PC-3 (cell line): Measurements from ENCODE around the gene GINS1.

ENCODE experiments used
- EZH2phosphoT487 ChIP-seq: fragments of 300-600 bp; sonication (generic); IDR thresholded peaks from 2 replicates; pipeline ENCODE4 v1.6.1; 2018; ENCODE audit warnings: mild to moderate bottlenecking, antibody characterized with exemption, low read length, borderline replicate concordance
- TF ChIP-seq, protein P1 (sequence below): fragments of 300-600 bp; sonication (generic); conservative IDR thresholded peaks from 2 replicates; pipeline ENCODE4 v1.5.1; 2017; ENCODE audit warnings: antibody characterized with exemption, low read depth, mild to moderate bottlenecking, low read length

DNA sequence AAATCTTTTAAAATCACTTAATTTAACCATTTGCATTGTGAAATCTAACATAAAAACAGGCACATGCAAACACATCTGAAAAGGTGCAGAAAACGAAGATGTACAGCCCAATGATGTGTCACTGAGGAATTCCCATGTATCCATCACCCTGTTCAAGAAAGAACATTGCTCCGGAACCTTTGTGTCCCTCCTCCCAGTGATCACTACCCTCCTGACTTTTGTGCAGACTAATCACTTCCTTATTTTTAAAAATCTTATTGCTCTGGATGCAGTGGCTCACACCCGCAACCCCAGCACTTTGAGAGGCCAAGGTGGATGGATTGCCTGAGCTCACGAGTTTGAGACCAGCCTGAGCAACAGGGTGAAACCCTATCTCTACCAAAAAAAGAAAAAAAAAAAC lies 14.6 kb downstream of the GINS1 start:
- TF ChIP-seq, protein P1, sequence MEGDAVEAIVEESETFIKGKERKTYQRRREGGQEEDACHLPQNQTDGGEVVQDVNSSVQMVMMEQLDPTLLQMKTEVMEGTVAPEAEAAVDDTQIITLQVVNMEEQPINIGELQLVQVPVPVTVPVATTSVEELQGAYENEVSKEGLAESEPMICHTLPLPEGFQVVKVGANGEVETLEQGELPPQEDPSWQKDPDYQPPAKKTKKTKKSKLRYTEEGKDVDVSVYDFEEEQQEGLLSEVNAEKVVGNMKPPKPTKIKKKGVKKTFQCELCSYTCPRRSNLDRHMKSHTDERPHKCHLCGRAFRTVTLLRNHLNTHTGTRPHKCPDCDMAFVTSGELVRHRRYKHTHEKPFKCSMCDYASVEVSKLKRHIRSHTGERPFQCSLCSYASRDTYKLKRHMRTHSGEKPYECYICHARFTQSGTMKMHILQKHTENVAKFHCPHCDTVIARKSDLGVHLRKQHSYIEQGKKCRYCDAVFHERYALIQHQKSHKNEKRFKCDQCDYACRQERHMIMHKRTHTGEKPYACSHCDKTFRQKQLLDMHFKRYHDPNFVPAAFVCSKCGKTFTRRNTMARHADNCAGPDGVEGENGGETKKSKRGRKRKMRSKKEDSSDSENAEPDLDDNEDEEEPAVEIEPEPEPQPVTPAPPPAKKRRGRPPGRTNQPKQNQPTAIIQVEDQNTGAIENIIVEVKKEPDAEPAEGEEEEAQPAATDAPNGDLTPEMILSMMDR = no peak
- no peak for TF ChIP-seq EZH2phosphoT487
